NCI-H460 (cell line): ENCODE measurements around the gene PTPRG. TPM values are rescaled to one million over a fixed set of nuclear protein-coding genes. Genes with fewer than 3 reads are reported as not detected.

Source experiments
- DNase-seq: peaks from one replicate; pipeline ENCODE4 v3.0.0-alpha.2; 2016; ENCODE audit warnings: low read depth; ENCODE audit errors: extremely low read depth
- total RNA-seq: library from RNA; depleted of rRNA; stranded (reverse); fragments of >200 nt; shearing (Covaris generic); gene quantifications from 2 replicates; pipeline ENCODE4 v1.2.3, GENCODE V29; 2014

The PTPRG gene
- total RNA-seq, 1 experiment from 2014 or later, result 24.9 TPM

- no peak for DNase-seq
Measured at GRCh38 chr3:61583890-61584875, 22.8 kb downstream of the PTPRG start.

GRCh38 chr3:61589856-61590255 is 28.5 kb downstream of the PTPRG start:
- peak; percentile 60 for DNase-seq

- no peak for DNase-seq
Measured at GRCh38 chr3:61591300-61591699, 29.9 kb downstream of the PTPRG start.

GRCh38 chr3:61593446-61594029 is 32.2 kb downstream of the PTPRG start:
- DNase-seq, result no peak

- DNase-seq, result no peak
Measured at GRCh38 chr3:61594144-61594963, 33.0 kb downstream of the PTPRG start.

GRCh38 chr3:61594964-61595285 is 33.6 kb downstream of the PTPRG start:
- DNase-seq, result no peak

- DNase-seq, result no peak
Measured at GRCh38 chr3:61595288-61595687, 33.9 kb downstream of the PTPRG start.

- no peak for DNase-seq
Measured at GRCh38 chr3:61595826-61596225, 34.5 kb downstream of the PTPRG start.

GRCh38 chr3:61597906-61598305 is 36.5 kb downstream of the PTPRG start:
- no peak for DNase-seq

- no peak for DNase-seq
Measured at GRCh38 chr3:61600195-61600594, 38.8 kb downstream of the PTPRG start.

GRCh38 chr3:61601831-61602230 is 40.5 kb downstream of the PTPRG start:
- no peak for DNase-seq

- no peak for DNase-seq
Measured at GRCh38 chr3:61602466-61602865, 41.1 kb downstream of the PTPRG start.

GRCh38 chr3:61605589-61606175 is 44.3 kb downstream of the PTPRG start:
- no peak for DNase-seq

- DNase-seq, result no peak
Measured at GRCh38 chr3:61606196-61606595, 44.8 kb downstream of the PTPRG start.

GRCh38 chr3:61608072-61608471 is 46.7 kb downstream of the PTPRG start:
- no peak for DNase-seq

GRCh38 chr3:61608711-61609110 is 47.3 kb downstream of the PTPRG start:
- DNase-seq, result no peak

GRCh38 chr3:61610316-61610715 is 48.9 kb downstream of the PTPRG start:
- DNase-seq, result no peak

- no peak for DNase-seq
Measured at GRCh38 chr3:61612211-61613194, 51.1 kb downstream of the PTPRG start.

GRCh38 chr3:61613666-61614065 is 52.3 kb downstream of the PTPRG start:
- no peak for DNase-seq

GRCh38 chr3:61615643-61616042 is 54.3 kb downstream of the PTPRG start:
- no peak for DNase-seq
